Mesendoderm (in vitro differentiated cells): ENCODE results near the gene TSPAN18.

Experiments
- DNase-seq: peaks from one replicate; pipeline ENCODE4 v3.0.0; 2013
- H2AK5ac ChIP-seq: 2 replicates; pipeline ENCODE4 v1.6.1; 2013; ENCODE audit warnings: low read length, inconsistent platforms
- H2BK120ac ChIP-seq: 2 replicates; pipeline ENCODE4 v1.6.1; 2013; ENCODE audit warnings: low read depth, mild to moderate bottlenecking, low read length, moderate library complexity, mixed read lengths
- H2BK15ac ChIP-seq: replicated peaks from 2 replicates; pipeline ENCODE4 v1.6.1; 2013; ENCODE audit warnings: low read depth, mild to moderate bottlenecking, moderate library complexity
- H2BK5ac ChIP-seq: 2 replicates; pipeline ENCODE4 v1.6.1; 2013; ENCODE audit warnings: low read length, inconsistent platforms
- H3K18ac ChIP-seq: 2 replicates; pipeline ENCODE4 v1.6.1; 2013; ENCODE audit warnings: mild to moderate bottlenecking, low read length, mixed read lengths
- H3K23ac ChIP-seq: one replicate; pipeline ENCODE4 v1.6.1; 2013; ENCODE audit warnings: low read length
- H3K27ac ChIP-seq: 2 replicates; pipeline ENCODE4 v1.5.1; 2013; ENCODE audit warnings: low read depth, mild to moderate bottlenecking, inconsistent platforms, low read length, moderate library complexity
- H3K27me3 ChIP-seq: 2 replicates; pipeline ENCODE4 v1.6.1; 2013; ENCODE audit warnings: low read length, control low read depth, mild to moderate bottlenecking, inconsistent platforms; ENCODE audit not compliant: insufficient read depth, poor library complexity
- H3K36me3 ChIP-seq: 2 replicates; pipeline ENCODE4 v1.6.1; 2013; ENCODE audit warnings: low read length, inconsistent platforms; ENCODE audit not compliant: control insufficient read depth, insufficient read depth
- H3K4ac ChIP-seq: one replicate; pipeline ENCODE4 v1.6.1; 2013; ENCODE audit warnings: low read depth, mild to moderate bottlenecking, low read length, moderate library complexity
- H3K4me1 ChIP-seq: 2 replicates; pipeline ENCODE4 v1.6.1; 2013; ENCODE audit warnings: low read depth, low read length, inconsistent platforms; ENCODE audit not compliant: control insufficient read depth
- H3K4me2 ChIP-seq: 2 replicates; pipeline ENCODE4 v1.6.1; 2013; ENCODE audit warnings: low read length
- H3K4me3 ChIP-seq: 2 replicates; pipeline ENCODE4 v1.5.1; 2013; ENCODE audit warnings: mild to moderate bottlenecking, low read length
- H3K56ac ChIP-seq: one replicate; pipeline ENCODE4 v1.6.1; 2013; ENCODE audit warnings: low read length
- H3K79me1 ChIP-seq: 2 replicates; pipeline ENCODE4 v1.6.1; 2013; ENCODE audit warnings: low read length, inconsistent platforms
- H3K79me2 ChIP-seq: 2 replicates; pipeline ENCODE4 v1.6.1; 2013; ENCODE audit warnings: mild to moderate bottlenecking, low read length; ENCODE audit not compliant: control insufficient read depth, insufficient read depth
- H3K9ac ChIP-seq: 2 replicates; pipeline ENCODE4 v1.6.1; 2013; ENCODE audit warnings: low read length, inconsistent platforms
- H4K5ac ChIP-seq: one replicate; pipeline ENCODE4 v1.6.1; 2013; ENCODE audit warnings: low read length
- H4K8ac ChIP-seq: one replicate; pipeline ENCODE4 v1.6.1; 2013; ENCODE audit warnings: low read depth, mild to moderate bottlenecking, control low read depth, low read length, moderate library complexity
- whole genome bisulfite sequencing: extraction: QIAGEN DNeasy Blood & Tissue Kit; methylation state at CpG from one replicate; pipeline ENCODE4 v1.1.7; 2013; ENCODE audit warnings: low lambda C conversion rate, missing lambda C conversion rate; ENCODE audit not compliant: insufficient coverage; ENCODE audit errors: extremely low coverage; 5-methylcytosine and 5-hydroxymethylcytosine counted together

TSPAN18 gene

DNA sequence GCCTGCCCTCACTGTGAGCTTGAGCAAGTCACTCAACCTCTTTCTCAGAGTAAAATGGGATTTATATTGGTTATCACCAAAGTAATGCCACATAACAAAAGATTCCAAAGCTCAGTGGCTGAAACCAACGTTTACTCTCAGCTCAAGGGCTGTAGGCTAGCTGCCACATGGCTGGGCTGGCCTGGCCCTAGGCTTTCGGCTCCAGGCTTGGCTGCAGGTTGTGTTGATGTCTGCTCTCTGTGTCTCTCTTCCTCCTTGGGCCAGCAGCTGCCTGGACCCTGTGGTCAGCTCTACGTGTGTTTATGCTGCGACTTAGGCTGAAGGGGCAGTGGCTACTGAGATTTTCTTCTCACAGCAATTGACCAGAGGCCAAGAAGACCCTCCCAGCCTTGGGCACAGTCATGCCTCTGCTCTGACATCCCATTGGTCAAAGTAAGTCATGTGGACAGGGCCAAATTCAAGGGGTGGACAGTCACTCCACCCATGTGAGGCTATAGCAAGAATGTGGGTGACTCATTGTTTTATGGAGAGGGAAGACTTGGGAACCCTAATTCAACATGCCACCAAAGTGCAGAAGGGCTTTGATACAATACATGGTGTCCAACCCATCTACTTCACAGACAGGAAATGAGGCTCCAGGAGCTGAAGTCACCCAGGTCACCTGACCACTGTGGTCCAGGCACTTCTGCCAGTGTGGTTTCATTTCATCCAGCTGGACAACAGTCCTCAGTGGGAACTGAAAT, 90.6 kb downstream of the TSPAN18 start:
- Histone ChIP-seq H2BK15ac (no peak overlapping the region), H3K9ac (no peak overlapping the region), H3K56ac (no peak overlapping the region), H3K4me2 (no peak overlapping the region), H3K27ac (no peak overlapping the region), H2BK5ac (no peak overlapping the region), H3K4me1 (peaks cover 2% of the 10 kb centered on the region), H3K79me2 (no peaks in the 10 kb centered on the region), H3K4me3 (no peak overlapping the region), H3K27me3 (no peaks in the 10 kb centered on the region), H3K18ac (no peak overlapping the region), H4K5ac (no peak overlapping the region), H3K79me1 (no peaks in the 10 kb centered on the region), H2AK5ac (no peak overlapping the region), H3K4ac (no peak overlapping the region), H4K8ac (no peak overlapping the region), H3K36me3 (no peaks in the 10 kb centered on the region), H3K23ac (no peak overlapping the region), H2BK120ac (no peak overlapping the region)
- no peak for DNase-seq
- no CpG with 5 or more reads among the region's 4 CpGs for WGBS

GRCh38 chr11:44818110-44818509, 91.3 kb downstream of the TSPAN18 start:
- Histone ChIP-seq H4K8ac (no peak overlapping the region), H4K5ac (no peak overlapping the region), H3K56ac (no peak overlapping the region), H3K27ac (no peak overlapping the region), H2BK15ac (no peak overlapping the region), H2BK5ac (no peak overlapping the region), H3K18ac (no peak overlapping the region), H3K23ac (no peak overlapping the region), H3K4me2 (no peak overlapping the region), H2BK120ac (no peak overlapping the region), H3K4ac (no peak overlapping the region), H3K9ac (no peak overlapping the region), H3K79me2 (no peaks in the 10 kb centered on the region), H3K4me3 (no peak overlapping the region), H2AK5ac (no peak overlapping the region), H3K27me3 (no peaks in the 10 kb centered on the region), H3K4me1 (peaks cover 2% of the 10 kb centered on the region), H3K79me1 (no peaks in the 10 kb centered on the region), H3K36me3 (no peaks in the 10 kb centered on the region)
- no CpG with 5 or more reads among the region's 4 CpGs for WGBS
- DNase-seq: no peak

DNA sequence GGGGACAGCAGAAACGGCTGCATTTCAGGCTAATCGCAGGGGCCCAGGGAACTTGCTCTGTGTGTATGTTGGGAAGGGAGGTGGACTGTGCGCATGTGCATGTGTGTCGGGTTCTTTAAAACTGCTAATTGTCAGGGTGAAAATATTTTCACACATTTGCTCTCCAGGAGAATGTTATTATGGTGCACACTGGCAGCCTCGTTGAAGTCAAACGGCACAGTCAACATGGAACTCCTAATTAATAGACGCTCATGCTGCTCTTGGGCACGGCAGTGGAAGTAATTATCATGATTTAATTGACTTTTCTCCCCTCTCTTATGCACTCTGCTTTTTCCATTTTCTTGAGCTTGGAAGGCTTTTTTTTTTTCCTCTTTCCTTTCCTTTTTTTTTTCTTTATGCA, 92.6 kb downstream of the TSPAN18 start:
- H2BK5ac ChIP-seq: no peak overlapping the region
- no peak overlapping the region for H2BK15ac ChIP-seq
- no peak overlapping the region for H3K56ac ChIP-seq
- no peaks in the 10 kb centered on the region for H3K79me1 ChIP-seq
- H3K79me2 ChIP-seq: no peaks in the 10 kb centered on the region
- H3K36me3 ChIP-seq: no peaks in the 10 kb centered on the region
- H2AK5ac ChIP-seq: no peak overlapping the region
- H3K4me2 ChIP-seq: no peak overlapping the region
- H2BK120ac ChIP-seq: no peak overlapping the region
- H3K4me1 ChIP-seq: peaks cover 3% of the 10 kb centered on the region
- H3K27ac ChIP-seq: no peak overlapping the region
- no peak overlapping the region for H3K23ac ChIP-seq
- DNase-seq: no peak
- H4K8ac ChIP-seq: no peak overlapping the region
- H3K4ac ChIP-seq: no peak overlapping the region
- H3K4me3 ChIP-seq: no peak overlapping the region
- H3K18ac ChIP-seq: no peak overlapping the region
- no peak overlapping the region for H3K9ac ChIP-seq
- no peak overlapping the region for H4K5ac ChIP-seq
- H3K27me3 ChIP-seq: no peaks in the 10 kb centered on the region
- no CpG with 5 or more reads among the region's 8 CpGs for WGBS

DNA sequence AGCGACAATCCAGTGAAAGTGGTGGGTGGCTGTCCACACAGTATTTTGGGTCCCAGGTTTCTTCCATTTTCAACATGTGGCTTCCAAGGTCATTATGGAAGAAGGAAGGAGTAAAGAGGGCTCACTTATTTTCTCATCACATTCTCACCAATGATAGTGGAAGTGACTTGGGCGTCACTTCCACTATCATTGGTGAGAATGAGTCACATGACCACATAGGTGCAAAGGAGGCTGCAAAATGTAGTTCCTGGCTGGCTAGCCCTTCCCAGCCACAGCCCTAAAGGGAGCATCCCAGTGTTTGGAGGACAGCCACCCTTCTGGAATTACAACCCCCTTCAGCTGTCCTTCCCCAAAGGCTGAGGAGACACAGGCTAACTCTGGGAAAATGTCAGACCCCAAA, 95.6 kb downstream of the TSPAN18 start:
- Histone ChIP-seq H3K9ac (no peak overlapping the region), H3K56ac (no peak overlapping the region), H3K4ac (no peak overlapping the region), H3K23ac (no peak overlapping the region), H2BK15ac (no peak overlapping the region), H3K79me2 (no peaks in the 10 kb centered on the region), H3K4me2 (no peak overlapping the region), H3K4me3 (no peak overlapping the region), H3K27me3 (no peaks in the 10 kb centered on the region), H3K4me1 (peaks cover 16% of the 10 kb centered on the region), H4K5ac (no peak overlapping the region), H2BK5ac (no peak overlapping the region), H3K18ac (no peak overlapping the region), H3K79me1 (no peaks in the 10 kb centered on the region), H3K36me3 (no peaks in the 10 kb centered on the region), H3K27ac (no peak overlapping the region), H2BK120ac (no peak overlapping the region), H2AK5ac (no peak overlapping the region), H4K8ac (no peak overlapping the region)
- no CpG with 5 or more reads among the region's 2 CpGs for WGBS
- no peak for DNase-seq

GRCh38 chr11:44823006-44823405, 96.2 kb downstream of the TSPAN18 start:
- no peak overlapping the region for H3K18ac ChIP-seq
- H3K27me3 ChIP-seq: no peaks in the 10 kb centered on the region
- no peak overlapping the region for H3K9ac ChIP-seq
- no peak overlapping the region for H2AK5ac ChIP-seq
- no peak overlapping the region for H3K56ac ChIP-seq
- H3K79me2 ChIP-seq: no peaks in the 10 kb centered on the region
- no peak overlapping the region for H2BK5ac ChIP-seq
- no peak overlapping the region for H3K4me2 ChIP-seq
- no peak overlapping the region for H4K8ac ChIP-seq
- no CpG with 5 or more reads among the region's 9 CpGs for WGBS
- H3K4me3 ChIP-seq: no peak overlapping the region
- no peak overlapping the region for H3K4ac ChIP-seq
- no peak overlapping the region for H2BK120ac ChIP-seq
- DNase-seq: peak; percentile 49
- no peak overlapping the region for H2BK15ac ChIP-seq
- H3K4me1 ChIP-seq: peaks cover 16% of the 10 kb centered on the region
- no peaks in the 10 kb centered on the region for H3K79me1 ChIP-seq
- H3K23ac ChIP-seq: no peak overlapping the region
- no peaks in the 10 kb centered on the region for H3K36me3 ChIP-seq
- H4K5ac ChIP-seq: no peak overlapping the region
- H3K27ac ChIP-seq: no peak overlapping the region

DNA sequence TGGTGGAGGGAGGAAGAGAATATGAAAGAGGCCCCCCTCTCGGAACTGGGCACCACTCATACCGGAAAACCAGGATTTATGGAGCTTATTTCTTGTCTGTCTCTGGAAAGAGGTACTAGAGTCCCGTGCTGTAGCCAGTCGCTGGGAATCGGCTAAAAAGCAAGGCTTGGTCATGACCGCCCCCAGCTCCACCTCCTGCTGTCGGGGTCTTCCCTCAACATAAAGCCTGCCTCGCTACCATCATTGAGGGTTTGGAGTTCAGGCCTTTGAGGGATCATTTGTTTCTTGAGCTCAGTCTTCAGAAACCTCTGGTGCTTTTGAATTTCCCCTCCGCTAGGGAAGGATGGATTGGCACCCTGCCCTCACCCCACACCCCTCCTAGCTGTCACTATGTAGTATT, 97.1 kb downstream of the TSPAN18 start:
- no peaks in the 10 kb centered on the region for H3K27me3 ChIP-seq
- H3K23ac ChIP-seq: no peak overlapping the region
- no peak overlapping the region for H3K4me3 ChIP-seq
- H4K5ac ChIP-seq: no peak overlapping the region
- no peak overlapping the region for H3K4me2 ChIP-seq
- no peaks in the 10 kb centered on the region for H3K36me3 ChIP-seq
- whole genome bisulfite sequencing: no CpG with 5 or more reads among the region's 9 CpGs
- H3K79me1 ChIP-seq: no peaks in the 10 kb centered on the region
- H3K9ac ChIP-seq: no peak overlapping the region
- H4K8ac ChIP-seq: no peak overlapping the region
- H2AK5ac ChIP-seq: peak overlapping the region; percentile 37
- no peak for DNase-seq
- H3K27ac ChIP-seq: peak overlapping the region; percentile 94
- H2BK120ac ChIP-seq: peak overlapping the region; percentile 52
- peak overlapping the region; percentile 26 for H3K4ac ChIP-seq
- H3K18ac ChIP-seq: peak overlapping the region; percentile 57
- peaks cover 16% of the 10 kb centered on the region for H3K4me1 ChIP-seq
- H2BK15ac ChIP-seq: no peak overlapping the region
- no peaks in the 10 kb centered on the region for H3K79me2 ChIP-seq
- peak overlapping the region; percentile 74 for H3K56ac ChIP-seq
- H2BK5ac ChIP-seq: peak overlapping the region; percentile 62
